HG03520 (cell line): Measurements from ENCODE around the gene ZDHHC18.

Experiments
- ATAC-seq: cut with Tn5 transposase; IDR thresholded peaks from one replicate; pipeline ENCODE4 v1.9.1; 2021; ENCODE audit warnings: mild to moderate bottlenecking, moderate library complexity; ENCODE audit not compliant: unreplicated experiment

ZDHHC18 gene

GRCh38 chr1:26826261-26827105 is at the start of gene ZDHHC18:
ZDHHC18 (plus strand) TSS chr1:26826688; CDS start chr1:26826805, 117 bp downstream.
- ATAC-seq, result peak; percentile 67

- no peak for ATAC-seq
Measured at GRCh38 chr1:26779098-26779668, 47.3 kb upstream of the ZDHHC18 start.

- no peak for ATAC-seq
Measured at GRCh38 chr1:26780344-26780957, 46.0 kb upstream of the ZDHHC18 start.

GRCh38 chr1:26781206-26781825 is 45.2 kb upstream of the ZDHHC18 start:
- ATAC-seq, result no peak

- no peak for ATAC-seq
Measured at GRCh38 chr1:26782521-26783212, 43.8 kb upstream of the ZDHHC18 start.

GRCh38 chr1:26783646-26784022 is 42.9 kb upstream of the ZDHHC18 start:
- no peak for ATAC-seq

GRCh38 chr1:26784023-26784871 is 42.2 kb upstream of the ZDHHC18 start:
- no peak for ATAC-seq

- no peak for ATAC-seq
Measured at GRCh38 chr1:26784886-26785285, 41.6 kb upstream of the ZDHHC18 start.

- ATAC-seq, result no peak
Measured at GRCh38 chr1:26785611-26786436, 40.7 kb upstream of the ZDHHC18 start.

GRCh38 chr1:26786437-26787380 is 39.8 kb upstream of the ZDHHC18 start:
- no peak for ATAC-seq

GRCh38 chr1:26787381-26787705 is 39.1 kb upstream of the ZDHHC18 start:
- peak; percentile 29 for ATAC-seq

GRCh38 chr1:26787706-26788514 is 38.6 kb upstream of the ZDHHC18 start, which contains the start of gene PIGV:
PIGV (plus strand) TSS chr1:26787950; CDS start chr1:26790816, 2,866 bp downstream.
- peak; percentile 52 for ATAC-seq

GRCh38 chr1:26788515-26788785 is 38.0 kb upstream of the ZDHHC18 start:
- no peak for ATAC-seq

- ATAC-seq, result no peak
Measured at GRCh38 chr1:26788836-26789611, 37.5 kb upstream of the ZDHHC18 start.

- no peak for ATAC-seq
Measured at GRCh38 chr1:26789612-26789865, 36.9 kb upstream of the ZDHHC18 start.

- no peak for ATAC-seq
Measured at GRCh38 chr1:26789931-26790330, 36.6 kb upstream of the ZDHHC18 start.

GRCh38 chr1:26790551-26790953 is 35.9 kb upstream of the ZDHHC18 start:
- ATAC-seq, result no peak
